Muscle of back (tissue), 11 donors: Measurements from ENCODE around the gene JAM2. TPM values are rescaled to one million over a fixed set of nuclear protein-coding genes. Genes with fewer than 3 reads are reported as not detected.
"Not testable (repeated sequence)": the region's sequence is repeated elsewhere in the genome, so short reads cannot be mapped to it uniquely, and the experiment has no call there.

Experiments
- DNase-seq, 3 donors: peaks; one replicate each; pipeline versions ENCODE4 v3.0.0 to v3.0.0-alpha.2; 2013
- polyA plus RNA-seq, 10 donors: library from polyadenylated mRNA; unstranded; fragments of 120-200 nt; gene quantifications; one replicate each; pipeline ENCODE4 v1.2.1, GENCODE V29; 2013; ENCODE audit not compliant: insufficient read length in 10 of 10

The JAM2 gene
- polyA plus RNA-seq, 10 donors, result 31.3 to 55.2 (median 43.1) TPM

DNA sequence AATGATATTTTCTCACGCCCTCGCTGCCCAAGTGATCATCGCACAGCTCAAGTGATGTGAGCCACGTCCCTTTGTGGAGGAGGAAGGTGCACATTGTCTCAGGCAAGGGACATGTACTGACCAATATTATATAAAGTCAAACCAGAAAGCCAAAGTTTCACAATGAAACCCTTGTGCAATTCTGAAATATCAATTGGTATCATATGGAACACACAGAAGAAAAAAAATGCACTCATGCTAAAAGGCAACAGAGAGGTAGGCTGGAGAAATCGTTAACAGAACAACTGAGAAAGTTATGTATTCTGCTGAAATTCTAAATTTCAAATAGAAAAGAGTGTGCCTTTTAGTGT is 1.9 kb downstream of the JAM2 start:
- peak in 1 of 3 donors; percentile 15 for DNase-seq

GRCh38 chr21:25643486-25643885 is 4.4 kb downstream of the JAM2 start:
- no peak for DNase-seq

GRCh38 chr21:25646474-25646873 is 7.4 kb downstream of the JAM2 start:
- DNase-seq, result no peak

GRCh38 chr21:25647647-25648046 is 8.6 kb downstream of the JAM2 start:
- DNase-seq, result no peak

DNA sequence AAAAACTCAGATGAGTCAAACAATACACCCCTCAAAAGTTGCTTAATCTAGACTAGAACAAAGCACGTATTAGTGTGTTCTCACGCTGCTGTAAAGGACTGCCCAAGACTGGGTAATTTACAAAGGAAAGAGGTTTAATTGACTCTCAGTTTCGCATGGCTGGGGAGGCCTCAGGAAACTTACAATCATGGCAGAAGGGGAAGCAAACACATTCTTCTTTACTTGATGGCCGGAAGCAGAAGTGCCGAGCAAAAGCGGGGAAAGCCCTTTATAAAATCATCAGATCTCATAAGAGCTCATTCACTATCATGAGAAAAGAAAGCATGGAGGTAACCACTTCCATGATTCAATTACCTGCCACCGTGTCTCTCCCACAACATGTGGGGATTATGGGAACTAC is 10.1 kb downstream of the JAM2 start:
- DNase-seq, result no peak

- no peak for DNase-seq
Observed at GRCh38 chr21:25656412-25656811, 17.4 kb downstream of the JAM2 start.

DNA sequence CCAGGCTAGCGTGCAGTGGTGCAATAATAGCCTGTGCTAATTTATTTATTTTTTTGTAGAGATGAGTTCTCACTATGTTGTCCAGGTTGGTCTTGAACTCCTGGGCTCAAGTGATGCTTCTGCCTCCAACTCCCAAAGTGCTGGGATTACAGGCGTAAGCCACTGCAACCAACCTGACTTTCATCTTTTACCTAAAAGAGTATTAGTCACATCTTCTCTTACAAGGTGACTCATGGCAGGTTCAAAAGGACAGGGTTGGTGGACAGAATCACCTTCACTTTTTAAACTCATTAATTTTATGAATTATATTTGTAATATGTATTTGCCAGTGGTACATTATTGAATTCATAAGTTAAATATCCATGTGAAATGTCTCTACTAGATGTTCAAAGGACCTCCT is 18.1 kb downstream of the JAM2 start:
- no peak for DNase-seq

- no peak for DNase-seq
Observed at GRCh38 chr21:25658427-25659035, 19.5 kb downstream of the JAM2 start.

DNA sequence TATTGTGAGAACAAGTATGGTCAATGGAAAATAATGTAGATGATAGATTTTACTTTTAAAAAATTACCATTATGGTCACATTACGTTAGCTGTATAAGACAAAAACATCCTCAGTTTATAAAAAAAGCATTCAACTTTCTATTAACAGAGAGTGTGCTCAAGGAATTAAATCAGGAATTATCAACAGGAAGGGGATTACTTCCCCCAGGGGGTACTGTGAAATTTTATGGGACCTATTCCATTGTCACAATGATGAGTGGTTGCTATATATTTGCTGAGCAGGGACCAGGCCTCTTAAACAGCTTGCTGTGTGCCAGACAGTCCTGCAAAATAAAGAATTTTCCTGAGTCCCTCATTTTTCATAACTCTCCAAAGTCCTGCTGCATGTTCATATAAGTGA is 21.2 kb downstream of the JAM2 start:
- no peak for DNase-seq

- peak in 1 of 3 donors; percentile 18 for DNase-seq
Observed at GRCh38 chr21:25664491-25664931, 25.5 kb downstream of the JAM2 start.

DNA sequence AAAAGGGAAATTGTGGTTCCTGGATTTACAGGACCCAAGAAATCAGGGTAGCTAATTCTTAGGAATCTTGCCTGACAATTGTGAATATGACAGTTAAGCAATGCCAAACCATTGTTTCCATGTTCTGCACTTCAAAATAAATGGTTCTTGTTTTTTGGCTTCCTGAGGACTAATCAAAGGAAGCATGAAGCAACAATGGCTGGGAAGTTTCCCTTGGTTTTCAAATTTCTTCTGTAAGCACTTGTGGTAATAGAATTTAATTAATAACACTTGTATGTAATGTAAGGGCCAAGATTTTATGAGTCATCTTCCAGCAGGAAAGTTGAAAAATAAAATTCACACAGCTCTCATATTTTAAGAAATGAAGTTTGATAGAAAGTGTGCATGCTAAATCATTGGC is 31.7 kb downstream of the JAM2 start:
- peak; percentile 46 to 66 (median 62) for DNase-seq

DNA sequence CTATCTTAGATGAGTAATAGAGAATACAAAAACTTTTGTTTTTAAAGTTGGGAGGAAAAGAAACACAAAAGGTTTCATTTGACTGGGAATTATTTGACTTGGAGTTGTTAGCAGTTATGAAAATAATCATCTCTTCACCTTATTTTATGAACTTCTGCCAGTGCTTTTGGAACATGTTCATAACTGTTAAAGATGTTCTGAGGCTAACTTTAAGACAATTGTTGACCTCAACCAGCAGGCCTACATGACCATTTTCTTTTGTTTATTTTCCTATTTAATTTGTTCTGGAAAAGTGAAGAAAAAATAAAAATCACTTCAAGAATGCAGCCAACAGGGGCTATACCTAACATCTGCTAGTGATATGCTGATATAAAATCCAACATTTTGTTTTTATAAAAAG is 37.4 kb downstream of the JAM2 start:
- peak in 2 of 3 donors; percentile 22 to 27 for DNase-seq

- DNase-seq, result no peak
Observed at GRCh38 chr21:25682382-25682781, 43.3 kb downstream of the JAM2 start.

DNA sequence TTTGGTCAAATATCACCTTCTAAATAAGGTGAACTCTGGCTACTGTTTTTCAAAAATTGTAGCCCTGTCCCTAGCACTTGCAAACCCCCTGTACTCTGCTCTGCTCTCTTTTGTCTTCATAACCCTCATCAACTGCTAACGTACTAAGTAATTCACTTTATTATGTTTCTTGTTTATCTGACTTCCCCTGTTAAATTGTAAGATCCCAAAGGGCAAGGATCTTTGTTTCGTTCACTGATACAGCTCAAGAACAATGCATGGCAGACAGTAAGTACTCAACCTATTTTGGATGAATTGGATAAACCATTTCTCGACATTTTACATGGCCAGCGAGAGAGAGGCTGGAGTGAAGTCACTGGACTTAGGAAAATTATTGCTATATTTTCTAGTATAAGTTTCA is 48.7 kb downstream of the JAM2 start:
- no peak for DNase-seq

DNA sequence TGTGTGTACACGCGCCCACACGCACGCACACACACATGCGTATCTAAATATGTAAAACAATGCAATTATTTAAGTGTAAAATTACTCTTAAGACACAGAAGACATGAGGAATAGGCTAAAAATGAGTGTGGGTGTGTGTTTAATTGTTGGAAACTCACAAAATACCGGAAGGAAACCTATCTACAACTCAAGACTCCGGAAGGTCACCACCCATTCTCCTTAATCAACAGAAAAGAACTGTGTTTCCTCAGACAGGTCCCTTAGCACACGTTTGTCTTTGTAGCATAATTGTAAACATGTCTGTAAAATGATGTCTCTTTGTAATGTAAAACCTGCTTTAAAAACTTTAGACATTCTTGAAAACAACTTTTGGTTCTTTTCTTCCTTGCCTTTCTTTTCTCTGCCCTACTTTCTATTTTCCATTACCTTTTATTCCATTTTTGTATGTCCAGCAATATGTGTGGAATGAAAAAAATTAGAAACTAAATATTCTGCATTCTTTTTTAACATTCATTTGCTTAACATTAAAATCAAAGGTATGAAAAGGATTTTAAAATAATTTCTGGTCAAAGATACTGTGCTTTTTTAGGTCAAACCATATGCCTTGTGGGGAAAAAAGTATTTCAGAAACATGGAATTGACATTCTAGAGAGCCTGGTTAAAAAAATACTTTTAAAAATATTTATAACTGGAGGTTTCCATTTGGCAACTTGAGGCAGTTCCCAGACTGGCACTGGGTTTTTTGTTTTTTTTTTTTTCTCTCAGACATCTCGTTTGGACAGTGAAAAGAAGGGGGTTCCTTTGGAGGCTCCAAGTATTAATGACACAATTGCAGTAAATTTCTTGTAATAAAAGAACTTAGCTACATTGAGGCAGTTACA is 49.5 kb downstream of the JAM2 start:
- no peak for DNase-seq

DNA sequence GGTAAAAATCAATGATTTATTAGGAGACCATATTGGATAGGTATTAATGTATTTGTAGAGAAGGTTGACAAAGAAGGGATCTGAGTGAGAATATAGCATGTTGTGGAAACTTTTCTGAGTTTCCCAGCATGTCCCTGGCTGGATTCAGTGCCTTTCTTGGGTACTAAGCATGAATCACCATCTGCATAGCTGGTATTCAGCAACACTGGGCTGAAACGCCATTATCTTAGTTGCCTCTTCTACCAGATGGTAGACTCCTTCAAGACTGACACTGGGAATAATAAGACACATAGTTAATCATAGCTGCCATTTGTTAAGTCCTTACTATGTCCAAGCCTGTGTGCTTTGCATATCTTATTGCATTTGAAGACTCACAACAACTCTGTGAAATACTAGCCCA is 50.2 kb downstream of the JAM2 start:
- DNase-seq, result no peak

- DNase-seq, result no peak
Observed at GRCh38 chr21:25691976-25692375, 52.9 kb downstream of the JAM2 start.

DNA sequence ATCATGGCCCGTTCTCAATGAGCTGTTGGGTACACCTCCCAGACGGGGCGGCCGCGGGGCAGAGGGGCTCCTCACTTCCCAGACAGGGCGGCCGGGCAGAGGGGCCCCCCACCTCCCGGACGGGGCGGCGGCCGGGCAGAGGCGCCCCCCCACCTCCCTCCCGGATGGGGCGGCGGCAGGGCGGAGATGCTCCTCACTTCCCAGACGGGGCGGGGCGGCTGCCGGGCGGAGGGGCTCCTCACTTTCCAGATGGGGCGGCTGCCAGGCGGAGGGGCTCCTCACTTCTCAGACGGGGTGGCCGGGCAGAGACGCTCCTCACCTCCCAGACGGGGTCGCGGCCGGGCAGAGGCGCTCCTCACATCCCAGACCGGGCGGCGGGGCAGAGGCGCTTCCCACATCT is 56.4 kb downstream of the JAM2 start:
- DNase-seq, result not testable (repeated sequence)

GRCh38 chr21:25700741-25701140 is 61.7 kb downstream of the JAM2 start:
- no peak for DNase-seq

- no peak for DNase-seq
Observed at GRCh38 chr21:25701529-25701928, 62.5 kb downstream of the JAM2 start.

- DNase-seq, result peak; percentile 35 to 70 (median 65)
Observed at GRCh38 chr21:25708467-25709065, 69.5 kb downstream of the JAM2 start.

- no peak for DNase-seq
Observed at GRCh38 chr21:25709684-25710265, 70.7 kb downstream of the JAM2 start.

DNA sequence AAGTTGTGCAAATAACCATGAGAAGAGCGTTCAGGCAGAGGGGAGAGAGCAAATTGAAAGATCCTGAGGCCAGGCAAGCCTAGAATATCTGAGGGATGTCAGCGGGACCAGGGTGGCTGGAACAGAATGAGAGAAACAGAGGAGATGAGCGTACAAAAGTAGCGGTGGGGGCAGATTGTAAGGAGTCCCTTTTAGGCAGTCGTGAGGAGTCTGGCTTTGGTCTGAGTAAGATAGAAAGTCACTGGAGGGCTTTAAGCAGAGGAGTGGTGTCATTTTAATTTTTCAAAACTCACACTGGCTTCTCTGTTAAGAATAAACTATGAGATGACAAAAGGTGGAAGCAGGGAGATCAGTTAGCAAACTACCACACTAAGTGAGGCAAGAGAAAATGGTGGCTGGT is 71.5 kb downstream of the JAM2 start:
- no peak for DNase-seq
